NCI-H1092 (cell line): ENCODE results near the gene ATP9B.
A peak's percentile ranks its signal among the peaks of the same experiment; 100 is the strongest.

ENCODE experiments used
- DNase-seq: peaks from one replicate; lab custom pipeline; 2025; lab: John Stamatoyannopoulos, UW

The ATP9B gene

GRCh38 chr18:79068937-79069716, at the start of gene ATP9B:
TSS of gene ATP9B (plus strand) at chr18:79069394. CDS start at chr18:79069411, 17 bp downstream.
- DNase-seq = peak; percentile 93

GRCh38 chr18:79019881-79020280, 49.3 kb upstream of the ATP9B start:
- no peak for DNase-seq

GRCh38 chr18:79022603-79023002, 46.6 kb upstream of the ATP9B start:
- DNase-seq = no peak

GRCh38 chr18:79026491-79026890, 42.7 kb upstream of the ATP9B start:
- no peak for DNase-seq

GRCh38 chr18:79030680-79031079, 38.5 kb upstream of the ATP9B start:
- no peak for DNase-seq

- DNase-seq = no peak
Observed at GRCh38 chr18:79042276-79042675, 26.9 kb upstream of the ATP9B start.

- no peak for DNase-seq
Observed at GRCh38 chr18:79043288-79043687, 25.9 kb upstream of the ATP9B start.

- DNase-seq = no peak
Observed at GRCh38 chr18:79046522-79046921, 22.7 kb upstream of the ATP9B start.

- DNase-seq = no peak
Observed at GRCh38 chr18:79047556-79048244, 21.5 kb upstream of the ATP9B start.

GRCh38 chr18:79048245-79048632, 21.0 kb upstream of the ATP9B start:
- DNase-seq = no peak

GRCh38 chr18:79049506-79049905, 19.7 kb upstream of the ATP9B start:
- no peak for DNase-seq

- no peak for DNase-seq
Observed at GRCh38 chr18:79050005-79050404, 19.2 kb upstream of the ATP9B start.

GRCh38 chr18:79056827-79057367, 12.3 kb upstream of the ATP9B start:
- DNase-seq = no peak

- DNase-seq = no peak
Observed at GRCh38 chr18:79058007-79058406, 11.2 kb upstream of the ATP9B start.

GRCh38 chr18:79062806-79063205, 6.4 kb upstream of the ATP9B start:
- DNase-seq = no peak

GRCh38 chr18:79064228-79064627, 5.0 kb upstream of the ATP9B start:
- DNase-seq = peak; percentile 29

GRCh38 chr18:79065802-79066201, 3.4 kb upstream of the ATP9B start:
- DNase-seq = no peak

GRCh38 chr18:79067611-79068010, 1.6 kb upstream of the ATP9B start:
- DNase-seq = no peak

GRCh38 chr18:79068341-79068936, 755 bp upstream of the ATP9B start:
- no peak for DNase-seq

- DNase-seq = no peak
Observed at GRCh38 chr18:79069717-79070151, 540 bp downstream of the ATP9B start.

GRCh38 chr18:79070486-79070885, 1.3 kb downstream of the ATP9B start:
- DNase-seq = no peak

- no peak for DNase-seq
Observed at GRCh38 chr18:79071037-79071436, 1.8 kb downstream of the ATP9B start.
